Lung (tissue), 12 donors: ENCODE measurements around the gene PLEKHD1. TPM values are rescaled to one million over a fixed set of nuclear protein-coding genes. Genes with fewer than 3 reads are reported as not detected.

Experiments
- ATAC-seq: fragments of 200-7000 bp; cut with Tn5 transposase; one replicate; pipeline ENCODE4 v1.9.1; 2020; ENCODE audit warnings: moderate number of reproducible peaks; ENCODE audit not compliant: insufficient read depth, low FRiP score
- DNase-seq, 3 donors: peaks; one replicate each; pipeline ENCODE4 v3.0.0-alpha.2; 2013 to 2017
- H3K27ac ChIP-seq, 2 donors: one replicate each; pipeline ENCODE4 v1.5.1; 2013; ENCODE audit warnings: mild to moderate bottlenecking in 2 of 2, moderate library complexity in 2 of 2, control low read depth in 1 of 2, inconsistent platforms in 1 of 2, low read depth in 1 of 2, low read length in 1 of 2
- H3K27me3 ChIP-seq, 3 donors: one replicate each; pipeline ENCODE4 v1.5.1; 2013; ENCODE audit warnings: low read length in 2 of 3; ENCODE audit not compliant: control insufficient read depth in 3 of 3, insufficient read depth in 3 of 3
- H3K36me3 ChIP-seq, 4 donors: one replicate each; pipeline ENCODE4 v1.5.1; 2013; ENCODE audit warnings: low read length in 4 of 4, mild to moderate bottlenecking in 1 of 4, moderate library complexity in 1 of 4; ENCODE audit not compliant: control insufficient read depth in 4 of 4, insufficient read depth in 4 of 4
- H3K4me1 ChIP-seq, 5 donors: one replicate each; pipeline ENCODE4 v1.5.1; 2013; ENCODE audit warnings: low read length in 5 of 5, mild to moderate bottlenecking in 2 of 5, moderate library complexity in 1 of 5; ENCODE audit not compliant: control insufficient read depth in 5 of 5, insufficient read depth in 5 of 5
- H3K4me3 ChIP-seq: one replicate; pipeline ENCODE4 v1.5.1; 2013; ENCODE audit warnings: mild to moderate bottlenecking, control low read depth, moderate library complexity
- H3K9ac ChIP-seq, 2 donors: one replicate each; pipeline ENCODE4 v1.5.1; 2013; ENCODE audit warnings: low read length in 2 of 2, control low read depth in 1 of 2; ENCODE audit not compliant: insufficient read depth in 1 of 2
- H3K9me3 ChIP-seq, 4 donors: one replicate each; pipeline ENCODE4 v1.5.1; 2013; ENCODE audit warnings: low read length in 3 of 4, mild to moderate bottlenecking in 1 of 4, moderate library complexity in 1 of 4; ENCODE audit not compliant: control insufficient read depth in 4 of 4, insufficient read depth in 3 of 4
- WGBS, 2 donors: extraction: QIAGEN DNeasy Blood & Tissue Kit; methylation state at CpG; one replicate each; pipeline ENCODE4 v1.1.7; 2013; 5-methylcytosine and 5-hydroxymethylcytosine counted together
- polyA plus RNA-seq, 2 donors: library from polyadenylated mRNA; stranded (reverse); fragments of 200-250 nt; gene quantifications; one replicate each; pipeline ENCODE4 v1.2.1, GENCODE V29; 2013
- total RNA-seq, 2 donors: library from RNA; depleted of rRNA in 1 of 2; stranded (reverse); fragments of >200 nt in 1 of 2; gene quantifications; one replicate each; pipeline ENCODE4 v1.2.1, GENCODE V29; 2014 to 2021
- TF ChIP-seq, protein P1 (sequence below): IDR thresholded peaks from 2 replicates; pipeline ENCODE4 v1.5.1; 2012; ENCODE audit warnings: mild to moderate bottlenecking; ENCODE audit errors: control extremely low read depth, extremely low read depth
- donor health status: control.
- donor health status: control.
- donor health status: Bipolar disorder and iron deficiency.
- donor health status: healthy.
- donor health status: DM: yes; HTN: yes; CAD: no.

Gene PLEKHD1
- total and polyA plus RNA-seq, 4 donors: 0.11 to 0.83 (median 0.33) TPM; not detected in 1

DNA sequence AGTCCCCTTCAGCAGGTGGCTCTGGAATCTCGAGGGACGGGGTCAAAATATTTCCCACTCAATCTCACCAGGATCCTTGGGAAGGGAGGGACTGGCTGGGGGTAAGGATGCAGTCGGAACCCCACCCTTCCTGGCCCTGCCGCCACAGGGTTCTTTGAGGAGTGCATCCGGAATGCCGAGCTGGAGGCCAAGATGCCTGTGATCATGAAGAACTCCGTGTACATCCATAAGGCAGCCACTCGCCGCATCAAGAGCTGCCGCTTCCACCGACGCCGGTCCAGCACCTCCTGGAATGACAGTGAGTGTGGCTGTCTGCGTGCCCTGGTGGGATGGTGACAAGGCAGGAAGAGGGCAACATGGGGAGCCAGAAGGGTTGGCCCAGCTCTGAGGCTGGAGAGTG, 43.1 kb downstream of the PLEKHD1 start:
- Histone ChIP-seq H3K9me3 (no peaks in the 10 kb centered on the region), H3K36me3 (no peaks in the 10 kb centered on the region), H3K27ac (no peak overlapping the region), H3K4me3 (no peak overlapping the region), H3K9ac (no peak overlapping the region), H3K27me3 (peaks cover 0 to 2% (median 0%) of the 10 kb centered on the region in 3 donors), H3K4me1 (no peaks in the 10 kb centered on the region)
- DNase-seq (no peak), ATAC-seq (no peak)
- WGBS, 2 donors: 87 to 89% methylated on average over 14 of the region's 14 CpGs
- TF ChIP-seq, protein P1, sequence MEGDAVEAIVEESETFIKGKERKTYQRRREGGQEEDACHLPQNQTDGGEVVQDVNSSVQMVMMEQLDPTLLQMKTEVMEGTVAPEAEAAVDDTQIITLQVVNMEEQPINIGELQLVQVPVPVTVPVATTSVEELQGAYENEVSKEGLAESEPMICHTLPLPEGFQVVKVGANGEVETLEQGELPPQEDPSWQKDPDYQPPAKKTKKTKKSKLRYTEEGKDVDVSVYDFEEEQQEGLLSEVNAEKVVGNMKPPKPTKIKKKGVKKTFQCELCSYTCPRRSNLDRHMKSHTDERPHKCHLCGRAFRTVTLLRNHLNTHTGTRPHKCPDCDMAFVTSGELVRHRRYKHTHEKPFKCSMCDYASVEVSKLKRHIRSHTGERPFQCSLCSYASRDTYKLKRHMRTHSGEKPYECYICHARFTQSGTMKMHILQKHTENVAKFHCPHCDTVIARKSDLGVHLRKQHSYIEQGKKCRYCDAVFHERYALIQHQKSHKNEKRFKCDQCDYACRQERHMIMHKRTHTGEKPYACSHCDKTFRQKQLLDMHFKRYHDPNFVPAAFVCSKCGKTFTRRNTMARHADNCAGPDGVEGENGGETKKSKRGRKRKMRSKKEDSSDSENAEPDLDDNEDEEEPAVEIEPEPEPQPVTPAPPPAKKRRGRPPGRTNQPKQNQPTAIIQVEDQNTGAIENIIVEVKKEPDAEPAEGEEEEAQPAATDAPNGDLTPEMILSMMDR: no peak

DNA sequence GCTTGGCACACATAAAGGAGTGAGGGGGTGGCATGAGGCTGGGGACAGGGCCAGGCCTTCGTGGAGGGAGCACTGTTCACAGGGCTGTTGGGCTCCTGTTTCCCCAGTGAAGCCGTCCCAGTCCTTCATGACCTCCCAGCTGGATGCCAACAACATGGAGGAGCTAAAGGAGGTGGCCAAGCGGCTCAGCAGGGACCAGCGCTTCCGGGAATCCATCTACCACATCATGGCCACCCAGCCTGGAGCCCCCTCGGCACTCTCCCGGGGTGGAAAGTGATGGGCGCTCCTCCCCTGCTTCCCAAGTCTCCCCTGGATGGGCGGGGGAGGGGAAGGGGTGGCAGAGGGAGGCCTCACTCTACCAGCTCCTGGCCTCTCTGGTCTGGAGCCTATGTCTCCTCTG, 43.6 kb downstream of the PLEKHD1 start:
- H3K27ac ChIP-seq: no peak overlapping the region
- WGBS, 2 donors: 90 to 92% methylated on average over 8 to 9 of the region's 9 CpGs
- H3K4me1 ChIP-seq: no peaks in the 10 kb centered on the region
- DNase-seq: no peak
- no peaks in the 10 kb centered on the region for H3K9me3 ChIP-seq
- no peaks in the 10 kb centered on the region for H3K36me3 ChIP-seq
- no peak for ATAC-seq
- H3K4me3 ChIP-seq: no peak overlapping the region
- TF ChIP-seq, protein P1: no peak
- no peak overlapping the region for H3K9ac ChIP-seq
- peaks cover 0 to 4% (median under 1%) of the 10 kb centered on the region in 3 donors for H3K27me3 ChIP-seq

DNA sequence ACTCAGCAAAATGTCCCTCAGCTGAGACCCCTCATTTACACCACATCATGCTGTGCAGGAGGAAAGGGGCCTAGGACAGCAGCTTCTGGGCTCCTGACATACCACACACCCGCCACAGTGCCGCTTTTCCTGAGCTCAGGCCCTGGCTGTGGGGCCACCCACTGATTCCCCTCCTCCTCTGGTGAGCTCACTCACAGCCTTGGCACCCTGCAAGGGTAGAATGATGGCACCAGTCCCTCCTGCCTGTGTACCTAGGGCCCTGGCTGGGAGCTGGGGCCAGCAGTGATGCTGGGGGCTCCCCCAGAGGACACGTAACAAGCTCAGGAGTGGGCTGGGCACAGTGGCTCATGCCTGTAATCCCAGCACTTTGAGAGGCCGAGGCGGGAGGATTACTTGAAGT, 44.4 kb downstream of the PLEKHD1 start:
- no peak for ATAC-seq
- no peak overlapping the region for H3K27ac ChIP-seq
- no peaks in the 10 kb centered on the region for H3K36me3 ChIP-seq
- no peak overlapping the region for H3K9ac ChIP-seq
- H3K27me3 ChIP-seq: peaks cover 0 to 5% (median 4%) of the 10 kb centered on the region in 3 donors
- TF ChIP-seq, protein P1: no peak
- no peak overlapping the region for H3K4me3 ChIP-seq
- no peaks in the 10 kb centered on the region for H3K9me3 ChIP-seq
- DNase-seq: no peak
- H3K4me1 ChIP-seq: no peaks in the 10 kb centered on the region
- WGBS, 2 donors: 91 to 95% methylated on average over 5 of the region's 5 CpGs

DNA sequence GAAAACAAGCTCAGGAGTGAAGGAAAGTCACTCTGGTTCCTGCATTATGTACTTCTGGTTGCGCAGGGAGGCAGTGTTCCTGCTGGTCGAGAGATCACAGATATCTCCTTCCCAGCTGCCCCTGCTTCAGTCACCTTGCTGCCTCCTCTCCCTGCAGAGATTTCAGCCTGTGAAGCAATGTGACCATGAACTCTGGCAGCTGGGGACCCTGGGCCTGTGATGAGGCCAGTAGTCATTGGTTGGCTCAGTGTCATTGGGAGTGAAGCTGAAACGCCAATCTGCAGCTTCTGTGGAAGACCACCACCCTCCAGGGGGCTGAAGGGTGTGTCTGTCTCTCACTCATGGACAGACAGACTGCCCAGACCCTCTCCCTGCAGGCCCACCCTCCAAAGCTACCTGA, 45.0 kb downstream of the PLEKHD1 start:
- Histone ChIP-seq H3K27ac (no peak overlapping the region), H3K9me3 (no peaks in the 10 kb centered on the region), H3K9ac (no peak overlapping the region), H3K4me3 (no peak overlapping the region), H3K4me1 (no peaks in the 10 kb centered on the region), H3K36me3 (no peaks in the 10 kb centered on the region), H3K27me3 (peaks cover 0 to 5% (median 4%) of the 10 kb centered on the region in 3 donors)
- no peak for DNase-seq
- TF ChIP-seq, protein P1: no peak
- no peak for ATAC-seq
- WGBS, 2 donors: 89 to 93% methylated on average over 3 of the region's 3 CpGs
